ENCODE measurements around the gene IFI16. TPM values are rescaled to one million over a fixed set of nuclear protein-coding genes. Genes with fewer than 3 reads are reported as not detected.

The IFI16 gene
- total and polyA plus RNA-seq, 10 of the 15 experiments (the other 5 are each of a cell fraction or from before 2014, with no cell fraction given), result 120 to 375 (median 188) TPM

- TF ChIP-seq CEBPZ (IDR thresholded peaks at IDR 0.05; ENCODE audit: low read depth, low read length) (no peak), RCOR1 (conservative IDR thresholded peaks at IDR 0.05; ENCODE audit: low read depth, low read length) (0 out of 2 replicates have a peak, but pooled peaks have one; percentile 55), ZNF24 (IDR thresholded peaks at IDR 0.05) (no peak), PRDM15 (CRISPR knock-in tag; IDR thresholded peaks at IDR 0.05) (no peak), HCFC1 (IDR thresholded peaks at IDR 0.05; ENCODE audit: low read length) (no peak), E2F4 (IDR thresholded peaks at IDR 0.05; ENCODE audit: low read depth, low read length) (no peak), MXI1 (IDR thresholded peaks at IDR 0.05; ENCODE audit: low read depth, low read length) (peak; percentile 51; the same call in 1 of the 2 replicates), PAX5 (IDR thresholded peaks at IDR 0.05; ENCODE audit: borderline replicate concordance, low read depth, low read length) (0 out of 2 replicates have a peak, but pooled peaks have one; percentile 6), EZH2 (IDR thresholded peaks at IDR 0.05; ENCODE audit: borderline replicate concordance, control insufficient read depth, low read depth, low read length) (no peak), MYB (IDR thresholded peaks at IDR 0.05; ENCODE audit: borderline replicate concordance, low read depth, low read length) (no peak), KLF5 (IDR thresholded peaks at IDR 0.05; ENCODE audit: partially characterized antibody) (no peak), NBN (IDR thresholded peaks at IDR 0.05) (peak; percentile 47), NFXL1 (IDR thresholded peaks at IDR 0.05; ENCODE audit: borderline replicate concordance) (no peak), NR2F1 (conservative IDR thresholded peaks at IDR 0.05) (peak; percentile 51; the same call in 1 of the 2 replicates), CUX1 (IDR thresholded peaks at IDR 0.05; ENCODE audit: insufficient replicate concordance, low read depth, low read length) (no peak)
Observed at GRCh38 chr1:159067699-159068621, 58.3 kb downstream of the IFI16 start (continued).
